ENCODE data around the gene LYPLA2. TPM values are rescaled to one million over a fixed set of nuclear protein-coding genes. Genes with fewer than 3 reads are reported as not detected.

LYPLA2 gene
- total and polyA plus RNA-seq, 2 of the 8 experiments (the other 6 are each of a cell fraction or from before 2014, with no cell fraction given), result 138 to 211 TPM

DNA sequence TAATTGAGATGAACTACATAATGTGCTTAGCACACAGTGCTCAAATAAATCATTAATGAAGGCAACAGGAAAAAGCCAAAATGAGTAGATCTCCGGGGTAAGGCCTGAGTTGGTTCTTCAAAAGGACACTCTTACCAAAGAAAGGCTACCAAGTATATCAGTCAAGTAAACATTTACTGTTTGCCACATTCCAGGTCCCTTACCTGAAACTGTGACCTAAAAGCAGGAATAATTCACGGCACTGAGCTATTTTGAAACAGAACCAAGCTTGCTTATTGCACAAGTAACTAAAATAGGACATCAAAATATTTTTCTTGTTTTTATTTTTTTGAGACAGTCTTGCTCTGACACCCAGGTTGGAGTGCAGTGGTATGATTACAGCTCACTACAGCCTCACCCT lies 14.7 kb upstream of the LYPLA2 start:
- POLR2A ChIA-PET (ENCODE audit: partially characterized antibody), result interaction anchor here (1.1 to 12.5 kb wide), 2 partner anchors 19 to 85 kb away, joined by 3 to 192 read pairs; partner anchors contain the start of genes GALE and LYPLA2
- Histone ChIP-seq H2BK20ac (ENCODE audit: low read length) (no peak overlapping the region), H3K79me1 (ENCODE audit: low read depth, low read length) (0 out of 2 replicates have a peak, but pooled peaks cover 4% of the 10 kb centered on the region), H3K27ac (ENCODE audit: low read depth, low read length) (no peak overlapping the region), H2AFZ (ENCODE audit: low read length) (no peak overlapping the region), H2BK5ac (ENCODE audit: low read depth, low read length) (no peak overlapping the region), H4K5ac (ENCODE audit: insufficient read length, low read depth, low read length) (no peak overlapping the region), H2BK15ac (ENCODE audit: low read length) (no peak overlapping the region), H3K36me3 (ENCODE audit: control insufficient read depth in 2 of 4, insufficient read depth in 4 of 4, low read length in 3 of 4) (peaks cover 0 to 6% (median 0%) of the 10 kb centered on the region in 4 experiments; a peak in 2 of 8 replicates), H3K27me3 (replicated peaks in 1 of 4; ENCODE audit: control insufficient read depth in 3 of 4, extremely low read depth in 1 of 4, insufficient read depth in 3 of 4, low read length in 3 of 4) (no peaks in the 10 kb centered on the region), H3K4me1 (replicated peaks in 1 of 4; ENCODE audit: control insufficient read depth in 3 of 4, insufficient read depth in 4 of 4, low read length in 3 of 4) (peaks cover 0 to 5% (median 3%) of the 10 kb centered on the region in 4 experiments; a peak in 3 of 7 replicates), H3K9me3 (ENCODE audit: insufficient read depth in 2 of 2, low read depth in 1 of 2, low read length in 1 of 2) (no peaks in the 10 kb centered on the region), H3K9ac (replicated peaks in 1 of 4; ENCODE audit: extremely low read depth in 1 of 4, low read depth in 3 of 4, low read length in 3 of 4) (no peak overlapping the region), H3K56ac (replicated peaks; ENCODE audit: insufficient read length, low read depth, low read length) (no peak overlapping the region), H4K91ac (replicated peaks; ENCODE audit: insufficient read length, low read length) (no peak overlapping the region), H3K14ac (ENCODE audit: insufficient read length) (no peak overlapping the region), H3K23me2 (ENCODE audit: low read depth, low read length) (peaks cover 6% of the 10 kb centered on the region; the same call in 1 of the 2 replicates), H2BK120ac (replicated peaks; ENCODE audit: low read depth, low read length) (no peak overlapping the region), H3K4ac (replicated peaks; ENCODE audit: insufficient read length, low read depth, low read length) (no peak overlapping the region), H3K79me2 (ENCODE audit: control insufficient read depth in 1 of 2, insufficient read depth in 2 of 2, low read length in 2 of 2) (peaks cover 12 to 29% of the 10 kb centered on the region in 2 experiments), H2BK12ac (ENCODE audit: low read depth, low read length) (no peak overlapping the region), H4K20me1 (replicated peaks in 1 of 2; ENCODE audit: control insufficient read depth in 1 of 2, insufficient read depth in 2 of 2, low read length in 2 of 2) (peaks cover 0 to 4% of the 10 kb centered on the region in 2 experiments), H3K4me2 (ENCODE audit: insufficient read depth in 1 of 2, low read depth in 2 of 2, low read length in 2 of 2) (no peak overlapping the region), H4K8ac (ENCODE audit: extremely low read depth, insufficient read depth, low read length) (no peak overlapping the region), H3K4me3 (ENCODE audit: extremely low read depth in 1 of 4, insufficient read depth in 2 of 4, low read depth in 3 of 4, low read length in 4 of 4) (no peak overlapping the region), H3K18ac (ENCODE audit: extremely low read depth, low read length) (no peak overlapping the region), H2AK5ac (ENCODE audit: low read depth, low read length) (no peak overlapping the region), H3K23ac (ENCODE audit: insufficient read length) (no peak overlapping the region)
- no peak for FAIRE-seq
- DNase-seq (ENCODE audit: low read depth in 1 of 2, low spot score in 2 of 2), result no peak
- WGBS, 2 experiments (ENCODE audit: extremely low coverage in 1 of 2, insufficient coverage in 1 of 2, insufficient read length in 1 of 2, insufficient replicate concordance in 2 of 2, low coverage in 1 of 2, low lambda C conversion rate in 2 of 2, missing lambda C conversion rate in 1 of 2), result 89% methylated on average over 2 of the region's 2 CpGs; no CpG with 5 or more reads in 1 of the 2 experiments
- CTCF ChIA-PET (ENCODE audit: partially characterized antibody), result interaction anchor here (0.9 to 1.8 kb wide), 9 partner anchors 11 to 232 kb away, joined by 3 to 6 read pairs (median 4); partner anchors contain the start of gene ELOA
- TF ChIP-seq, protein P1, sequence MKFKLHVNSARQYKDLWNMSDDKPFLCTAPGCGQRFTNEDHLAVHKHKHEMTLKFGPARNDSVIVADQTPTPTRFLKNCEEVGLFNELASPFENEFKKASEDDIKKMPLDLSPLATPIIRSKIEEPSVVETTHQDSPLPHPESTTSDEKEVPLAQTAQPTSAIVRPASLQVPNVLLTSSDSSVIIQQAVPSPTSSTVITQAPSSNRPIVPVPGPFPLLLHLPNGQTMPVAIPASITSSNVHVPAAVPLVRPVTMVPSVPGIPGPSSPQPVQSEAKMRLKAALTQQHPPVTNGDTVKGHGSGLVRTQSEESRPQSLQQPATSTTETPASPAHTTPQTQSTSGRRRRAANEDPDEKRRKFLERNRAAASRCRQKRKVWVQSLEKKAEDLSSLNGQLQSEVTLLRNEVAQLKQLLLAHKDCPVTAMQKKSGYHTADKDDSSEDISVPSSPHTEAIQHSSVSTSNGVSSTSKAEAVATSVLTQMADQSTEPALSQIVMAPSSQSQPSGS (IDR thresholded peaks at IDR 0.05; ENCODE audit: low read length), result no peak
- TF ChIP-seq CHD1 (IDR thresholded peaks at IDR 0.05; ENCODE audit: low read depth, low read length) (no peak), BACH1 (IDR thresholded peaks at IDR 0.05; ENCODE audit: low read length) (no peak), GTF2F1 (IDR thresholded peaks at IDR 0.05; ENCODE audit: borderline replicate concordance, low read depth, low read length) (no peak), RBBP5 (IDR thresholded peaks at IDR 0.05; ENCODE audit: borderline replicate concordance, low read depth, low read length) (no peak), SP1 (IDR thresholded peaks at IDR 0.05; ENCODE audit: low read depth, low read length) (no peak), TCF12 (IDR thresholded peaks at IDR 0.05; ENCODE audit: low read depth, low read length) (no peak), BRCA1 (IDR thresholded peaks at IDR 0.05; ENCODE audit: low read depth, low read length) (no peak)
- TF ChIP-seq, protein P2, sequence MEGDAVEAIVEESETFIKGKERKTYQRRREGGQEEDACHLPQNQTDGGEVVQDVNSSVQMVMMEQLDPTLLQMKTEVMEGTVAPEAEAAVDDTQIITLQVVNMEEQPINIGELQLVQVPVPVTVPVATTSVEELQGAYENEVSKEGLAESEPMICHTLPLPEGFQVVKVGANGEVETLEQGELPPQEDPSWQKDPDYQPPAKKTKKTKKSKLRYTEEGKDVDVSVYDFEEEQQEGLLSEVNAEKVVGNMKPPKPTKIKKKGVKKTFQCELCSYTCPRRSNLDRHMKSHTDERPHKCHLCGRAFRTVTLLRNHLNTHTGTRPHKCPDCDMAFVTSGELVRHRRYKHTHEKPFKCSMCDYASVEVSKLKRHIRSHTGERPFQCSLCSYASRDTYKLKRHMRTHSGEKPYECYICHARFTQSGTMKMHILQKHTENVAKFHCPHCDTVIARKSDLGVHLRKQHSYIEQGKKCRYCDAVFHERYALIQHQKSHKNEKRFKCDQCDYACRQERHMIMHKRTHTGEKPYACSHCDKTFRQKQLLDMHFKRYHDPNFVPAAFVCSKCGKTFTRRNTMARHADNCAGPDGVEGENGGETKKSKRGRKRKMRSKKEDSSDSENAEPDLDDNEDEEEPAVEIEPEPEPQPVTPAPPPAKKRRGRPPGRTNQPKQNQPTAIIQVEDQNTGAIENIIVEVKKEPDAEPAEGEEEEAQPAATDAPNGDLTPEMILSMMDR (IDR thresholded peaks at IDR 0.05; ENCODE audit: control extremely low read depth in 1 of 3, insufficient read depth in 1 of 3, low read depth in 1 of 3, low read length in 3 of 3), result no peak

Data from H1 (cell line).